G401 (cell line): ENCODE measurements around the gene PVR. TPM values are rescaled to one million over a fixed set of nuclear protein-coding genes. Genes with fewer than 3 reads are reported as not detected.
"Not testable (repeated sequence)": the region's sequence is repeated elsewhere in the genome, so short reads cannot be mapped to it uniquely, and the experiment has no call there.

Experiments used
- DNase-seq: peaks from one replicate; pipeline ENCODE4 v3.0.0-alpha.2; 2015; ENCODE audit warnings: low spot score
- in situ Hi-C: cut with HindIII; loops from 2 replicates; pipeline ENCODE4 v1.10.0; 2016; ENCODE audit warnings: low sequenced_read_pairs, mixed read lengths
- total RNA-seq: library from RNA; depleted of rRNA; stranded (reverse); fragments of >200 nt; shearing (Covaris generic); gene quantifications from 2 replicates; pipeline ENCODE4 v1.2.3, GENCODE V29; 2014

The PVR gene
- total RNA-seq, 1 experiment from 2014 or later = 43.1 TPM

DNA sequence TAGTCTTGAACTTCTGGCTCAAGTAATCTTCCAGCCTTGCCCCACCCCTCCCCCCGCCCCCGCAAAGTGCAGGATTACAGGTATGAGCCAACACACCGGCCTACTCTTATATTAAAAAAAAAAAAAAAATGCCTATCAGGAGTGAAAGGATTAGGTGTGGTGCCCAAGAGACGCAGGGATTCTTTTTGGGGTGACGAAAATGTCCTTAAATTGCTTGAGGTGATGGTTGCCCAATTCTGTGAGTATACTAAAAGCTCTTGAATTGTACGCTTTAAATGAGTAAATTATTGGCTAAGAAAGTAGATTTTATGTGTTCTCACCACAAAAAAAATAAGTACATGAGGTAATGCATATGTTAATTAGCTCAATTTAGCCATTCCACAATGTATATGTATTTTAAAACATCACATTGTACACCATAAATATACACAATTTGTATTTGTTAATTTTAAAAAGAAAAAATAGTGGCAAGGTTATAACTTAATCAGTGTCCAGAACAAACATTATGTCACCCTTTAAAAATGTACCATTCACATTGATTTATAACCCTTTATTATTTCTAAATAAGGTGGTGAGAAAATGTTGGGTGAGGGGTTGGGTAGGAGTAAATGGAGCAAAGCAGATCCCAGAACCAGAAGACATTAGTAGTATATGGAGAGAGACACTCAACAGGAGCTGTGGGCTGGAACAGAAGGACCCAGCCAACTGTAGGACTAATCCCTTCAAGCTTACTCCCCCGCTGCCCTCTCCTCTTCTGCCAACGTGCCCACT lies 26.4 kb upstream of the PVR start:
- no peak for DNase-seq
- in situ Hi-C loops = no loop called here

DNA sequence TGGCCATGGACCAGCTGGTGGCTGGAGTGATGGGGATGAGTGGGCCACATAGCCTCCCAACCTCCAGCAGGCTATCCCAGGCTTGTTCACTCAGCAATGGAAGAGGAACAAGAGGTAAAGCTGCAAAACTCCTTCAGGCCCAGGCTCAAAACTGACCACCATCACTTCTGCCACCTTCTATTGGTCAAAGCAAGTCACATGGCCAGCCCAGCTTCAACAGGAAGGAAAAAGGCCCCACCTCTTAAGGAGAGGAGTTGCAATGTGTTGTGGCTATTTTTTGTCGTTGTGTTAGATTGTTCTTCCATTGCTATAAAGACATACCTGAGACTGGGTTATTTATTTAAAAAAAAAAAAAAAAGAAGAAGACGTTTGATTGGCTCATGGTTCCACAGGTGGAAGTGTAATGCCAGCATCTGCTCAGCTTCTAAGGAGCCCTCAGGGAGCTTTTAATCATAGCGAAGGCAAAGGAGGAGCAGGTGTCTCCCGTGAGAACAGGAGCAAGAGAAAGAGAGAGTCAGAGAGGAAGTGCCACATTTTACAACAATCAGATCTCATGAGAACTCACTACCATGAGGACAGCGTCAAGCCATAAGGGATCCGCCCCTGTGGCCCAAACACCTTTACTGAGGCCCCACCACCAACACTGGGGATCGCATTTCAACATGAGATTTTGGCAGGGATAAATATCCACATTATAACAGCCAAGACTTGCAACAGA lies 24.9 kb upstream of the PVR start:
- DNase-seq = no peak
- in situ Hi-C loops = no loop called here

DNA sequence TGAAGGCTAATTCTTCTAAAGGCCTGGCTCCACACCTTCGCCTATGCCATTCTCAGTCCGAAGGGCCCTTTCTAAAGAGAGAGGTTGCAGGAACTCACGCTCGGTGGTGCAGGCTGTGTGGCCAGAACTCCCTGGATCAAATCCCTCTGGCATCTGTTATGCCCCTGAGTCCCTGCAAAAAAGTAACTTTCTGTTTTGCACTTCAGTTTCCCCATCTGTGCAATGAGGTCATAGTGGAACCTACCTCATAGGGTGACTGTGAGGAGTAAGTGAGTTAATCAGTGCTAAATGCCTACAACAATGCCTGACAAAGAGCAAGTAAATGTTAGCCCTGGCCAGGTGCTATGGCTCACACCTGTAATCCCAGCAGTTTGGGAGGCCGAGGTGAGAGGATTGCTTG lies 23.0 kb upstream of the PVR start:
- DNase-seq = no peak
- in situ Hi-C loops = no loop called here

DNA sequence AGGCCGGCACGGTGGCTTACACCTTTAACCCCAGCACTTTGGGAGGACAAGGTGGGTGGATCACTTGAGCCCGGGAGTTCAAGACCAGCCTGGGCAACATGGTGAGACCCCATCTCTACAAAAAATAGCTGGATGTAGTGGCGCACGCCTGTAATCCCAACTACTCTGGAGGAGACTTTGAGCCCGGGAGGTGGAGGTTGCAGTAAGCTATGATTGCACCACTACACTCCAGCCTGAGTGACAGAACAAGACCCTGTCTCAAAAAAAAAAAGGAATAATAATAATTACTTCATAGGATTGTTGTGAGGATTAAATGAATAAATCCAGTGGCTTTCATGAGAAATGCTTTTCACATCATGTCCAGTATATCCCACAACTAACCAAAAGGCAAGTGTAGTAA lies 22.3 kb upstream of the PVR start:
- DNase-seq = no peak
- in situ Hi-C loops = no loop called here

DNA sequence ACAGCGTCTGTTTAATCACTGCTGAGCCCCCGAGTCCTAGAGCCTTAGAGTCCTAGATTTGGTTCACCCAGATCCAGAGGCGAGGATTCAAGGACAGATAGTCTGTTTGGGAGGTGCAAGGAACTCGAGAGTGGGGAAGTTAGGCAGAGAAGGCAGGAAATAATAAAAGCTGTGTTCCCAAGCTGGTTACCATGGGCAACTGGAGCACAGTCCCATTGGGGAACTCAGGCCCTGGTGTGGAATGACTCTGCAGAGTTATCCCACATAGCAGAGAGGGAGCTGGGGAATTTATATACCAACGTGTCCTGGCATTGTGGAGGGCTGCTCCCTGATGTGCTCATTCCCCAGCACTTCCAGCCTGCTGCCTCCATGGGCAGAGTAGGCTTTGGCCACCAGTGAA lies 20.6 kb upstream of the PVR start:
- in situ Hi-C loops = no loop called here
- no peak for DNase-seq

DNA sequence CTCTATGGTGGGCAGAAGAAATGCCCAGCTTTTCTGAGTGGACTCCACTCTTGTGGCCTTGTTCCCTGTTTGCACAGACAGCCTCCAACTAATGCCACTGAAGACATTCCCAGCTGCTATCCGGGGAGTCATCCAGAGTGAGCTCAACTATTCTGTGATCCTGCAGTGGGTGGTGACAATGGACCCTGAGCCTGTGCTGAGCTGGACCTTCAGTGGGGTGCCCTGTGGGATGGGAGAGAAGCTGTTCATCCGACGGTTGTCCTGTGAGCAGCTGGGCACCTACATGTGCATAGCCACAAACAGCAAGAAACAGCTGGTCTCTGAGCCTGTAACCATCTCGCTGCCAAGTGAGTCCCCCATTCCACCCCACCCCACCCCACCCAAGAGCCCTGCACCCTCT lies 20.1 kb upstream of the PVR start:
- in situ Hi-C loops = no loop called here
- DNase-seq = no peak

DNA sequence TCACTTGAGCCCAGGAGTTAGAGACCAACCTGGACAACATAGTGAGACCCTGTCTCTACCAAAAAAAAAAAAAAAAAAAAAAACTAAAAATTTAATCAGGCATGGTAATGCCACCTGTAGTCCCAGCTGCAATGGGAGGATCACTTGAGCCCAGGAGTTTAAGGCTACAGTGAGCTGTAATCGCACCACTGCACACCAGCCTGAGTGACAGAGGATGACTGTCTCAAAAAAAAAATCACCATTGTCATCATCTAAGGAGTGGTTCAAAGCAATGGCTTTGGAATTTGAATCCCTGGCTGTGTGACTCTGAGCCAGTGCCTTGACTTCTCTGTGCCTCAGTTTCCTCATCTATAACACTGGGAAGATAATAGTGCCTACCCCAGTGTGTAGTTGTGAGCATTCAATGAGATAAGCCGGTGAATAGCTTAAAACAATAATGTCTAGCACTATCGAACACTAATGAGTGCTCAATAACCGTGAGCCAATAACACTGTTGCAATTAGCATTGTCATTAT lies 18.8 kb upstream of the PVR start:
- in situ Hi-C loops = no loop called here
- DNase-seq = no peak

DNA sequence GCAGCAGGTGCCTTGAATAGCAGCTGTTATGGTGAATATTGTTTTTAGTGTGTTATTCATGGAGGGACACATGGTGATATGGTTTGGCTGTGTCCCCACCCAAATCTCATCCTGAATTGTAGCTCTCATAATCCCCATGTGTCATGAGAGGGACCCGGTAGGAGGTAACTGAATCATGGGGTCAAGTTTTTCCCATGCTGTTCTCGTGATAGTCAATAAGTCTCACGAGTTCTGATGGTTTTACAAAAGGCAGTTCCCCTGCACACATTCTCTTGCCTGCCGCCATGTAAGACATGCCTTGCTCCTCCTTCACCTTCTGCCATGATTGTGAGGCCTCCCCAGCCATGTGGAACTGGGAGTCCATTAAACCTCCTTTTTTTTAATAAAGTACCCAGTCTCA lies 18.1 kb upstream of the PVR start:
- DNase-seq, in situ Hi-C loops: not testable (repeated sequence)

DNA sequence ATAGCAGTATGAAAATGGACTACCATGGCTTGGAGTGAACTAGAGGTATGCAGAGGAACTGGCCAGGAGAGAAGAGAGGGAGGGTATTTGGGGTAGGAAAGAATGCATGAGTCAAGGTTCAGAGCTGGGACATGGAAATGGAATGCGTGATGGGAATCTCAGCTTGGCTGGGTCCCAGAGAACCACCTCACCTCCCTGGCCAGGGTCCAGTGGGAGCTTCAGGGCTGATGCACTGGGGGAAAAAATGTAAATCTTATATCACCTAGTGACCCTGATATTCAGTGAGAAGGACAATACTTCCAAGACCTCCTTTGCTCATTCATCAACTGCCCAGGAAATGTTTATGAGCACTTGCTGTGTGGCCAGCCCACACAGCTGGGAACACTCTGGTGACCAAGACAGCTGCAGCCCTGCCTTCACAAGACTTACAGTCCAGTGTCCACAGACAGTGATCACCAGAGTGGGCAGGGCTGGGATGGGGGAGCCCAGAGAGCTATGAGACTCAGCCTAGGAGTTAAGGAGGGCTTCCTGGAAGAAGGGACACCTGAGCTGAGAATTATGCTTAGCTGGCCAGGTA lies 17.6 kb upstream of the PVR start:
- in situ Hi-C loops = no loop called here
- no peak for DNase-seq

DNA sequence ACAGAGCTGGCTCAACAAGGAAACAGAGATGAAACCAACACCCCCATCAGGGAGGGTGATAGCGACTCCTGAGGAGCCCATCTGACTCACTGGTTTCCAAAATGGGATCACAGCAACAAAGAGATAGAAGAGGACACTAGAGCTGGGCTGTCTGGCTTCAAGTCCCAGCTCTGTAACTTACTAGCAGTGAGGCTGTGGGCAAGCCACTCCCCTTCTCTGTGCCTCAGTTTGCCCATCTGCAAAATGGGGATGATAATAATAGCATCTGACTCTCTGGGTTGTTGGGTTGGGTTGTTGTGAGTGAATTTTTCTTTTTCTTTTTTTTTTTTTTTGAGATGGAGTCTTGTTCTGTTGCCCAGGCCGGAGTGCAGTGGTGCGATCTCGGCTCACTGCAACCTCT lies 16.1 kb upstream of the PVR start:
- no peak for DNase-seq
- in situ Hi-C loops = no loop called here

DNA sequence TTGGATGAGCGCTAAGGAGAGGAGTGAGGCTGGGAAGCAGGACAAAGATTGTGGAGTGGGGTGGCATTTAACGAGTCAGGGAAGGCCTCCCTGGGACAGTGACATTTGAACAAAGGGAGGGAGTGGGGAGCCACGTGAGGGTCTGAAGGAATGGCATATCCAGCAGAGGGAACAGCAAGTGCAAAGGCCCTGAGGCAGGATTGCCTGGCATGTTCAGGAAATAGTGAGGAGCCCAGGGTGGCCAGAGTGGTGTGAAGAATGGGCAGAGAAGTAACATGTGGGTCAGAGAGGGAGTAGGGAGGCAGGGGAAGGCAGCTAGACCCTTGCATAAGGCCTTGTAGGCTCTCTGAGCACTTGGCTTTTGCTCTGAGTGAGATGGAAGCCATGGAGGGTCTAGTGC lies 14.9 kb upstream of the PVR start:
- in situ Hi-C loops = no loop called here
- DNase-seq = no peak

DNA sequence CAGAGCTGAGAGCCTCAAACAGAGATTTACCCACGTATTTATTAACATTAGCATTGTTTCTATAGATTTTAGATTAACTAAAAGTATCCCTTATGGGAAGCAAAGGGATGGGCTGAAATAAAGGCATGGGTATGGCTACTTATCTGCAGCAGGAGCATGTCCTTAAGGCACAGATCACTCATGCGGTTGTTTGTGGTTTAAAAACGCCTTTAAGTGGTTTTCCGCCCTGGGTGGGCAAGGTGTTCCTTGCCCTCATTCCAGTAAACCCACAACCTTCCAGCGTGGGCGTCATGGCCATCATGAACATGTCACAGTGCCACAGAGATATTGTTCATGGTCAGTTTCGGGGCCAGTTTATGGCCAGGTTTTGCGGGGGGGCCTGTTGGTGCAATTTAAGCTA lies 12.1 kb upstream of the PVR start:
- in situ Hi-C loops, DNase-seq: not testable (repeated sequence)

DNA sequence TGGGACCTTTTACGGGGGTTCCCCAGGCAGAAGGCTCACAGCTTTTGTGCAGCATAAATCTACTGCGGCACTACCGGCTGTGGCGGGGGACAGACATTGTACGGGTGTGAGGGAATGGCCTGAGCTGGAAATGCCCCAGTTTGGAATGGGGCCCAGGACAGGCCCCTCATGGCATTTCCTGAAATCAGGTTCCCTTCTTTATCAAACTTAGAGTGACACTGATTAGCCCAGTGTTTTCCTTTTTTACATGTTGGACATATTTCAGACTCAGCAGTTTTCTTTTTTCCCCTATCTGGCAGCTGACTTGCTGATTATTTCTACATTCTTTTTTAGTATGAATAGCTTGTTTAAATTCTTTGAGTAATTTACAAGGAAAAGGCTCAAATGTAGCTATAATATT lies 9.7 kb upstream of the PVR start:
- in situ Hi-C loops, DNase-seq: not testable (repeated sequence)

DNA sequence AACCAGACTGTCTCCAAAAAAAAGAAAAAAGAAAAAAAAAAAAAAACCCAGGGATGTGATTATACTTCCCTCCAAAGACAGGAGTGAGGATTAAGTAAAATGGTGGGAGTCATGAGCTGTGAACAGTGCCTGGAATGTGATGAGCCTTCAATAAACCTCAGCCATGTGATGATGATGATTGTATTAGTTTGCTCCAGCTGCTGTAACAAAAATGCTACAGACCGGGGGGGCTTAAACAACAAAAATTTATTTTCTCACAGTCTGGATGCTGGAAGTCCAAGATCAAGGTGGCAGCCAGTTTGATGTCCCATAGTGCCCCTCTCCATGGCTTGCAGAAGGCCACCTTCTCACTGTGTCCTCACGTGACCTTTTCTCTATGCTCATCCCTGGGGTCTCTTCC lies 8.9 kb upstream of the PVR start:
- no peak for DNase-seq
- in situ Hi-C loops = no loop called here

DNA sequence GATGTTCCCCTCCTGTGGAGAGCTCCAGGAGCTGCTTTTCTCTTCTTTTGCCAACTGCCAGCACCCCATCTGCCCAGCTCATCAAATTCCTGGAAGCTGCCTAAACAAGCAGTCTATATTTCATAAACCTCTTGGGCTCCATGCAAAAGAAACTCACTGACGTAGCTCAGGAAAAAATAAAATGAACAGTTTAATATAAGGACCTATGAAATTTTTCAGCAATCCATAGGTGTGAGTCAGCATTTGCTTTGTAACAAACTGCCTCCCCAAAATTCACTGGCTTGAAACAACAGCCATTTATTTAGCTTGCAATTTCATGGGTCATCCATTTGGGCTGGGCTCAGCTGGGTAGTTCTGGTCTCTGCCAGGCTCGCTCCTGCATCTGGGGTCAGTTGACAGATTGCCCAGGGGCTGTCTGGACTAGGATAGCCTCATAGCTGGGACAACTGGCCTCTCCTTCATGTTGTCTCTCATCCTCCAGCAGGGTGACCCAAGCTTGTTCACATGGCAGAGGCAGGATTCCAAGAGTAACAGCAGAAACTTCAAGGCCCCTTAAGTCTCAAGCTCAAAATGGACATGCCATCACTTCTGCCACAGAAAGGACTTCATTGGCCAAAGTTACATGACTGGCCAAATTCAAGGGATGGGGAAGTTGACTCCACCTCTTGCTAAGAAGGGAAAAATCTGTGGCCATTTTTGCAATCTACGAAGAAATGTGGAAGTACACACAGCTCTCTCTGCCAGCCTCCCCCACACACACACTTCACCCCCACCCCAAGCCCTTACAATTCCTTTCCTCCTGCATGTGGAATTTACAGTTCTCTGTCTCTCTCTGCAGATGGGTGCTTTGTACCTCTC lies 7.9 kb upstream of the PVR start:
- in situ Hi-C loops = no loop called here
- no peak for DNase-seq

DNA sequence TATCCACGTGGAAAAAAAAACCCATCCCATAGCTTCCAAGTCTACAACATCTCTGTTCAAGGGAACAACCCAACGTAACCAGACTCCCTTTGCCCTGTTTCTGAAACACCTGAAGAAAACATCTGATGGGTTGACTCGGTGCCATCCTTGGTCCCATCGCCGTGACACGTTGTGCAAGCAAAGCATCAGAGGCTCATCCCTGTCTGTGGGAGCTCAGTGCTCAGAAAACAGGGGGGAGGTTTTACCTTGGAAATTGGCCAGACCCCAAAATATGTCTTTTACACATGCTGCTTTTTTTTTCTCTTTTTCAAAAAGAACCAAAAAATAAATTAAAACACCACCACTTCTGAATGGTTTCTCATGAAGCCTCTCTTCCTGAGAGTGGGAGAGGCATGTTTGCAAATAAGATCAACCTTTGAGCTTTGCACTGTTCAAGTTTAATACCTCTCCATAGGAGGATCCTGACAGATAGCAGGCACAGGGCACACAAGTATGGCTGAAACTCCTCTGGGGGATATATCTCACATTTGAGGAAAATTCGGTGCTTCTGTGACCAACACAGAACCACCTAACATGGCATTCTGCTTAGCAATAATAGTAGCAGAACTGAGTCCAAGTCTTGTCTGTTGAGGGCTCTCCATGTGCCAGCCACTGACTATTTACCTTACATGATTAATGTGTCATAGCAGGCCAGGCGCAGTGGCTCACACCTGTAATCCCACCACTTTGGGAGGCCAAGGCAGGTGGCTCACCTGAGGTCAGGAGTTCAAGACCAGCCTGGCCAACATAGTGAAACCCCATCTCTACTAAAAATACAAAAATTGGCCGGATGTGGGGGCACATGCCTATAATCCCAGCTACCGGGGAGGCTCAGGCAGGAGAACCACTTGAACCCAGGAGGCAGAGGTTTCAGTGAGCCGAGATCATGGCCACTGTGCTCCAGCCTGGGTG lies 7.0 kb upstream of the PVR start:
- no peak for DNase-seq
- in situ Hi-C loops = no loop called here

DNA sequence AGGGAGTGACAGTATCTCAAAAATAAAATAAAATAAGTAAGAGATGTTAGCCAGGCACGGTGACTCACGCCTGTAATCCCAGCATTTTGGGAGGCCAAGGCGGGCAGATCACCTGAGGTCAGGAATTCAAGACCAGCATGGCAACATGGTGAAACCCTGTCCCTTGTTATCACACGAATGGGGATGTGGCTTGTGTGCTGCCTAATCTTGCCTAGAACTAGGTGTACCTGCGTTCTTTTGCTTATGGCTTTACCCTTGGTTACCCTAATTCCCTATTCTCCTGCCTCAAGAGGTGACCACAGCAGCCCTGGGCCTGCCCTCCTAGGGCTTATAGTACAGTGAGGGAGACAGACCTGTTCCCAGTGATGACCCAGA lies 6.3 kb upstream of the PVR start:
- DNase-seq = no peak
- in situ Hi-C loops = no loop called here

DNA sequence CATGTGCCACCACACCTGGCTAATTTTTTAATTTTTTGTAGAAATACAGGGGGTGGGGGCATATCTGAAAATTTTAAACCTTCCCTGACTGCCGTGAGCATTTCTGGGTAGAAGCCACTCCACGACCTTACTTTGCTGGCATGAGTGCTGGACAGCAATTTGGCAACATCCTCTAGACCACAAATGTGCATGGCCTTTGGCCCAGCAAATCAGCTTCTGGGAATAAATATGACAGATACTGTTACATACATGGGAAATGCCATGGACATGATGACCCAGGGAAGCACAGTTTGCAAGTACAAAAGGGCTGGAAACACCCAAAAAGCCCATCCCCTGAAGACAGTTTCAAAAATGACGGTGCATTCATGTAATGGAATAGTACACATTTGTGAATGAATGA lies 3.2 kb upstream of the PVR start:
- in situ Hi-C loops = no loop called here
- no peak for DNase-seq
